A549 (cell line): ENCODE measurements around the gene RAB3B. TPM values are rescaled to one million over a fixed set of nuclear protein-coding genes. Genes with fewer than 3 reads are reported as not detected.

Source experiments
- ATAC-seq, 2 experiments: fragments of 200-7000 bp in 1 of 2; fragments of >200 bp in 1 of 2; cut with Nextera tagmentation in 1 of 2; cut with Tn5 transposase in 1 of 2; 3 replicates each; pipeline versions ENCODE4 v1.8.0 to v1.9.1; 2018 to 2020; ENCODE audit warnings: mild to moderate bottlenecking in 1 of 2, moderate library complexity in 1 of 2
- CTCF ChIA-PET: fragments of 300-600 bp; sonication (Branson Sonifier 250); formaldehyde crosslinking; extraction: SDS; loops from one replicate; lab custom pipeline; 2021; ENCODE audit warnings: antibody characterized with exemption, inconsistent platforms; lab: Yijun Ruan, JAX
- POLR2A ChIA-PET: fragments of 350-600 bp; formaldehyde crosslinking; extraction: SDS; loops from one replicate; lab custom pipeline; 2021; ENCODE audit warnings: antibody characterized with exemption, inconsistent platforms; lab: Yijun Ruan, JAX
- DNase-seq, 2 experiments: peaks; one replicate each; pipeline versions ENCODE4 v3.0.0 to v3.0.0-alpha.2; 2011 to 2016; ENCODE audit warnings: low read depth in 1 of 2, low spot score in 1 of 2
- FAIRE-seq: peaks from 2 replicates; lab custom pipeline; 2011; peaks lifted over from hg19 to GRCh38; lab: Jason Lieb, UNC
- H3K27ac ChIP-seq, 2 experiments: fragments of >200 bp; sonication (Bioruptor Twin); formaldehyde crosslinking; 3 replicates each; pipeline ENCODE4 v1.5.1; 2016 to 2017
- H3K4me1 ChIP-seq: fragments of >200 bp; sonication (Bioruptor Twin); formaldehyde crosslinking; 3 replicates; pipeline ENCODE4 v1.6.1; 2016
- H3K4me2 ChIP-seq: fragments of >200 bp; sonication (Bioruptor Twin); formaldehyde crosslinking; 3 replicates; pipeline ENCODE4 v1.6.1; 2016
- H3K4me3 ChIP-seq: fragments of >200 bp; sonication (Bioruptor Twin); formaldehyde crosslinking; 3 replicates; pipeline ENCODE4 v1.5.1; 2016
- H3K9me3 ChIP-seq: fragments of >200 bp; sonication (Bioruptor Twin); formaldehyde crosslinking; 3 replicates; pipeline ENCODE4 v1.6.1; 2016
- BHLHE40 ChIP-seq: IDR thresholded peaks from 2 replicates; pipeline ENCODE4 v1.6.1; 2012; ENCODE audit warnings: low read depth, low read length, inconsistent platforms
- ELK1 ChIP-seq: fragments of 150-350 bp; IDR thresholded peaks from 2 replicates; pipeline ENCODE4 v1.6.1; 2014; ENCODE audit warnings: low read depth, mild to moderate bottlenecking, low read length
- ESRRA ChIP-seq: fragments of 150-350 bp; IDR thresholded peaks from 2 replicates; pipeline ENCODE4 v1.6.1; 2014; ENCODE audit warnings: mild to moderate bottlenecking, low read length, borderline replicate concordance
- FOSL2 ChIP-seq, 2 experiments: fragments of 450-650 bp in 1 of 2; fragments of >200 bp in 1 of 2; sonication (Bioruptor Twin) in 1 of 2; formaldehyde crosslinking; IDR thresholded peaks; 2 replicates each; pipeline versions ENCODE4 v1.5.0 to v1.6.1; 2016 to 2020; ENCODE audit warnings: mild to moderate bottlenecking in 1 of 2, moderate library complexity in 1 of 2
- GATA3 ChIP-seq: IDR thresholded peaks from 2 replicates; pipeline ENCODE4 v1.6.1; 2012; ENCODE audit warnings: borderline replicate concordance
- HDAC2 ChIP-seq: fragments of 200-600 bp; sonication (generic); IDR thresholded peaks from 2 replicates; pipeline ENCODE4 v1.6.1; 2016
- HOXB13 ChIP-seq: fragments of 250-450 bp; sonication (Bioruptor Pico); IDR thresholded peaks from 2 replicates; pipeline ENCODE4 v1.5.0; 2020; ENCODE audit warnings: low read depth, mild to moderate bottlenecking, moderate library complexity
- HOXB5 ChIP-seq: fragments of 250-450 bp; sonication (Bioruptor Pico); IDR thresholded peaks from 2 replicates; pipeline ENCODE4 v1.5.0; 2020; ENCODE audit warnings: mild to moderate bottlenecking, moderate library complexity
- JUNB ChIP-seq: fragments of >200 bp; sonication (Bioruptor Twin); formaldehyde crosslinking; IDR thresholded peaks from 2 replicates; pipeline ENCODE4 v1.6.1; 2016
- MAFK ChIP-seq: fragments of 450-650 bp; IDR thresholded peaks from 2 replicates; pipeline ENCODE4 v1.6.1; 2014; ENCODE audit not compliant: partially characterized antibody
- MAZ ChIP-seq: fragments of 150-350 bp; IDR thresholded peaks from 2 replicates; pipeline ENCODE4 v1.6.1; 2014; ENCODE audit warnings: antibody characterized with exemption, low read depth, low read length, borderline replicate concordance
- NFE2L2 ChIP-seq: fragments of 150-350 bp; conservative IDR thresholded peaks from 2 replicates; pipeline ENCODE4 v1.6.1; 2014; ENCODE audit warnings: low read length
- NPAS2 ChIP-seq: fragments of 250-450 bp; sonication (Bioruptor Pico); IDR thresholded peaks from 2 replicates; pipeline ENCODE4 v1.8.0; 2022; ENCODE audit warnings: mild to moderate bottlenecking, moderate library complexity, borderline replicate concordance
- PBX3 ChIP-seq: IDR thresholded peaks from 2 replicates; pipeline ENCODE4 v1.6.1; 2012
- PHF8 ChIP-seq: fragments of 200-600 bp; sonication (generic); IDR thresholded peaks from 2 replicates; pipeline ENCODE4 v1.6.1; 2016; ENCODE audit warnings: low read depth, mild to moderate bottlenecking, antibody characterized with exemption, moderate library complexity, borderline replicate concordance
- POLR2A ChIP-seq: IDR thresholded peaks from 2 replicates; pipeline ENCODE4 v1.6.1; 2012; ENCODE audit warnings: mild to moderate bottlenecking, low read length
- POLR2AphosphoS2 ChIP-seq: conservative IDR thresholded peaks from 2 replicates; pipeline ENCODE4 v1.6.1; 2012; ENCODE audit warnings: low read length, improper control_type of control experiment, inconsistent platforms
- RAD21 ChIP-seq, 2 experiments: fragments of >200 bp in 1 of 2; sonication (Bioruptor Twin) in 1 of 2; formaldehyde crosslinking in 1 of 2; IDR thresholded peaks in 1 of 2; conservative IDR thresholded peaks in 1 of 2; 2 replicates in 1 of 2; 3 replicates in 1 of 2; pipeline ENCODE4 v1.6.1; 2012 to 2018; ENCODE audit warnings: inconsistent platforms in 1 of 2
- RFX5 ChIP-seq: fragments of 450-650 bp; IDR thresholded peaks from 2 replicates; pipeline ENCODE4 v1.7.1; 2014; ENCODE audit warnings: antibody characterized with exemption, mild to moderate bottlenecking, moderate library complexity
- TP53 ChIP-seq: fragments of 250-450 bp; sonication (Bioruptor Pico); IDR thresholded peaks from 2 replicates; pipeline ENCODE4 v1.5.0; 2021; ENCODE audit warnings: mild to moderate bottlenecking, moderate library complexity
- ZC3H11A ChIP-seq: fragments of 450-650 bp; IDR thresholded peaks from 2 replicates; pipeline ENCODE4 v1.6.1; 2014; ENCODE audit warnings: antibody characterized with exemption, mild to moderate bottlenecking
- ZFP36 ChIP-seq: fragments of 450-650 bp; IDR thresholded peaks from 2 replicates; pipeline ENCODE4 v1.6.1; 2014; ENCODE audit warnings: borderline replicate concordance; ENCODE audit not compliant: partially characterized antibody
- ZNF302 ChIP-seq: fragments of 250-450 bp; sonication (Bioruptor Pico); IDR thresholded peaks from 2 replicates; pipeline ENCODE4 v1.9.0; 2021; ENCODE audit warnings: inconsistent platforms, mild to moderate bottlenecking, moderate library complexity
- WGBS: methylation state at CpG from one replicate; pipeline ENCODE4 v1.1.6; 2017; ENCODE audit errors: missing lambda C conversion rate; 5-methylcytosine and 5-hydroxymethylcytosine counted together
- polyA plus RNA-seq, 4 experiments: library from polyadenylated mRNA; depleted of rRNA in 3 of 4; stranded (reverse); fragments of >200 nt; fragmentation: RNase III in 1 of 4; extraction: RNeasy Plus Mini Kit Qiagen cat#74134 plus additional on column Dnase treatment in 1 of 4; gene quantifications; 2 replicates in 3 of 4; 3 replicates in 1 of 4; pipeline ENCODE4 v1.2.3, GENCODE V29; 2011 to 2017

The RAB3B gene
- polyA plus RNA-seq, 2 of the 4 experiments (the other 2 are of a cell fraction), result 6.9 to 15.1 TPM

GRCh38 chr1:51941528-51941927 is 49.0 kb downstream of the RAB3B start:
- ChIA-PET POLR2A (no interaction called here), CTCF (interaction anchor here (1.0 to 1.4 kb wide), 2 partner anchors 16 to 44 kb away, joined by 3 read pairs; no protein-coding TSS in a partner anchor)
- DNase-seq (peak in 1 of 2 experiments; percentile 12), FAIRE-seq (no peak), ATAC-seq (no peak)
- H3K4me2 ChIP-seq, result no peak overlapping the region
- no peaks in the 10 kb centered on the region for H3K4me1 ChIP-seq
- H3K4me3 ChIP-seq, result no peak overlapping the region
- no peak for TF ChIP-seq POLR2AphosphoS2
- H3K27ac ChIP-seq, result no peak overlapping the region
- peaks cover 4% of the 10 kb centered on the region; the same call in 1 of the 3 replicates for H3K9me3 ChIP-seq

GRCh38 chr1:51937112-51937511 is 53.4 kb downstream of the RAB3B start:
- 92% methylated on average over 4 of the region's 4 CpGs for WGBS
- Histone ChIP-seq H3K4me3 (no peak overlapping the region), H3K4me1 (no peaks in the 10 kb centered on the region), H3K9me3 (peaks cover 4% of the 10 kb centered on the region; the same call in 1 of the 3 replicates), H3K27ac (no peak overlapping the region), H3K4me2 (no peak overlapping the region)
- FAIRE-seq, result no peak
- DNase-seq, result no peak
- ChIA-PET CTCF (no interaction called here), POLR2A (no interaction called here)
- no peak for ATAC-seq
- no peak for TF ChIP-seq JUNB
- TF ChIP-seq PBX3, result no peak
- no peak for TF ChIP-seq ZFP36
- TF ChIP-seq NFE2L2, result no peak
- no peak for TF ChIP-seq ESRRA
- no peak for TF ChIP-seq BHLHE40
- no peak for TF ChIP-seq MAZ
- no peak for TF ChIP-seq HDAC2
- no peak for TF ChIP-seq NPAS2 (CRISPR knock-in tag)

- TF ChIP-seq GATA3 (no peak), POLR2A (no peak), HOXB13 (CRISPR knock-in tag) (no peak), ELK1 (no peak), RAD21 (conservative IDR thresholded peaks at IDR 0.05 in 1 of 2, IDR thresholded peaks at IDR 0.05 in 1 of 2) (peak in 1 of 2 experiments; percentile 22; a peak in 2 of 5 replicates)
- CTCF ChIA-PET, result interaction anchor here (1.7 kb wide), 1 partner anchor 40 kb away, joined by 7 read pairs; no protein-coding TSS in a partner anchor
- H3K27ac ChIP-seq, result no peak overlapping the region
- peaks cover 4% of the 10 kb centered on the region; the same call in 1 of the 3 replicates for H3K9me3 ChIP-seq
- ATAC-seq (peak in 1 of 2 experiments; percentile 62; a peak in 3 of 6 replicates), FAIRE-seq (no peak), DNase-seq (no peak)
- WGBS, result 73% methylated on average over 4 of the region's 4 CpGs
- no peak overlapping the region for H3K4me3 ChIP-seq
- POLR2A ChIA-PET, result no interaction called here
- no peaks in the 10 kb centered on the region for H3K4me1 ChIP-seq
- H3K4me2 ChIP-seq, result no peak overlapping the region
Measured at GRCh38 chr1:51936531-51936930, 54.0 kb downstream of the RAB3B start.

GRCh38 chr1:51933344-51933743 is 57.2 kb downstream of the RAB3B start:
- H3K9me3 ChIP-seq, result no peaks in the 10 kb centered on the region
- H3K4me1 ChIP-seq, result no peaks in the 10 kb centered on the region
- DNase-seq, result no peak
- H3K4me2 ChIP-seq, result no peak overlapping the region
- no peak overlapping the region for H3K27ac ChIP-seq
- CTCF ChIA-PET, result interaction anchor here (1.7 kb wide), 1 partner anchor 13 kb away, joined by 6 read pairs; no protein-coding TSS in a partner anchor
- H3K4me3 ChIP-seq, result no peak overlapping the region
- TF ChIP-seq ZC3H11A, result no peak
- no peak for TF ChIP-seq RAD21 (conservative IDR thresholded peaks at IDR 0.05 in 1 of 2, IDR thresholded peaks at IDR 0.05 in 1 of 2)
- TF ChIP-seq FOSL2 (IDR thresholded peaks at IDR 0.05), result no peak
- no peak for TF ChIP-seq FOSL2 (CRISPR knock-in tag; IDR thresholded peaks at IDR 0.05)
- TF ChIP-seq RFX5, result no peak
- TF ChIP-seq MAFK, result no peak
- no peak for TF ChIP-seq PHF8
- no peak for TF ChIP-seq ZNF302
- TF ChIP-seq TP53 (CRISPR knock-in tag), result no peak
- TF ChIP-seq BHLHE40, result no peak
- no peak for TF ChIP-seq HOXB5
- TF ChIP-seq POLR2A, result no peak
- TF ChIP-seq, all 56 proteins: peak for 0
- 100% methylated on average over 1 of the region's 1 CpG for WGBS
- no peak for FAIRE-seq
- POLR2A ChIA-PET, result no interaction called here
- no peak for ATAC-seq
